A549 (cell line): ENCODE data around the gene CUX1. TPM values are rescaled to one million over a fixed set of nuclear protein-coding genes. Genes with fewer than 3 reads are reported as not detected.

Experiments
- ATAC-seq, 2 experiments: fragments of 200-7000 bp in 1 of 2; fragments of >200 bp in 1 of 2; cut with Nextera tagmentation in 1 of 2; cut with Tn5 transposase in 1 of 2; 3 replicates each; pipeline versions ENCODE4 v1.8.0 to v1.9.1; 2018 to 2020; ENCODE audit warnings: mild to moderate bottlenecking in 1 of 2, moderate library complexity in 1 of 2
- CTCF ChIA-PET: fragments of 300-600 bp; sonication (Branson Sonifier 250); formaldehyde crosslinking; extraction: SDS; loops from one replicate; lab custom pipeline; 2021; ENCODE audit warnings: antibody characterized with exemption, inconsistent platforms; lab: Yijun Ruan, JAX
- POLR2A ChIA-PET: fragments of 350-600 bp; formaldehyde crosslinking; extraction: SDS; loops from one replicate; lab custom pipeline; 2021; ENCODE audit warnings: antibody characterized with exemption, inconsistent platforms; lab: Yijun Ruan, JAX
- DNase-seq, 2 experiments: peaks; one replicate each; pipeline versions ENCODE4 v3.0.0 to v3.0.0-alpha.2; 2011 to 2016; ENCODE audit warnings: low read depth in 1 of 2, low spot score in 1 of 2
- FAIRE-seq: peaks from 2 replicates; lab custom pipeline; 2011; peaks lifted over from hg19 to GRCh38; lab: Jason Lieb, UNC
- H3K27ac ChIP-seq, 2 experiments: fragments of >200 bp; sonication (Bioruptor Twin); formaldehyde crosslinking; 3 replicates each; pipeline ENCODE4 v1.5.1; 2016 to 2017
- H3K4me1 ChIP-seq: fragments of >200 bp; sonication (Bioruptor Twin); formaldehyde crosslinking; 3 replicates; pipeline ENCODE4 v1.6.1; 2016
- H3K4me2 ChIP-seq: fragments of >200 bp; sonication (Bioruptor Twin); formaldehyde crosslinking; 3 replicates; pipeline ENCODE4 v1.6.1; 2016
- H3K4me3 ChIP-seq: fragments of >200 bp; sonication (Bioruptor Twin); formaldehyde crosslinking; 3 replicates; pipeline ENCODE4 v1.5.1; 2016
- H3K9me3 ChIP-seq: fragments of >200 bp; sonication (Bioruptor Twin); formaldehyde crosslinking; 3 replicates; pipeline ENCODE4 v1.6.1; 2016
- CBX8 ChIP-seq: fragments of 200-600 bp; sonication (generic); IDR thresholded peaks from 2 replicates; pipeline ENCODE4 v1.6.1; 2016
- EHMT2 ChIP-seq: fragments of 200-600 bp; sonication (generic); IDR thresholded peaks from 2 replicates; pipeline ENCODE4 v1.6.1; 2016; ENCODE audit warnings: antibody characterized with exemption, low read depth, mild to moderate bottlenecking, moderate library complexity
- EP300 ChIP-seq, 2 experiments: fragments of >200 bp; sonication (Bioruptor Twin); formaldehyde crosslinking; IDR thresholded peaks; 2 replicates in 1 of 2; 3 replicates in 1 of 2; pipeline ENCODE4 v1.6.1; 2016 to 2017
- ESRRA ChIP-seq: fragments of 150-350 bp; IDR thresholded peaks from 2 replicates; pipeline ENCODE4 v1.6.1; 2014; ENCODE audit warnings: mild to moderate bottlenecking, low read length, borderline replicate concordance
- FOSL2 ChIP-seq, 2 experiments: fragments of 450-650 bp in 1 of 2; fragments of >200 bp in 1 of 2; sonication (Bioruptor Twin) in 1 of 2; formaldehyde crosslinking; IDR thresholded peaks; 2 replicates each; pipeline versions ENCODE4 v1.5.0 to v1.6.1; 2016 to 2020; ENCODE audit warnings: mild to moderate bottlenecking in 1 of 2, moderate library complexity in 1 of 2
- HOXB13 ChIP-seq: fragments of 250-450 bp; sonication (Bioruptor Pico); IDR thresholded peaks from 2 replicates; pipeline ENCODE4 v1.5.0; 2020; ENCODE audit warnings: low read depth, mild to moderate bottlenecking, moderate library complexity
- JUNB ChIP-seq: fragments of >200 bp; sonication (Bioruptor Twin); formaldehyde crosslinking; IDR thresholded peaks from 2 replicates; pipeline ENCODE4 v1.6.1; 2016
- KDM1A ChIP-seq: fragments of 200-600 bp; sonication (generic); IDR thresholded peaks from 2 replicates; pipeline ENCODE4 v1.6.1; 2016; ENCODE audit warnings: low read depth, mild to moderate bottlenecking
- MAFK ChIP-seq: fragments of 450-650 bp; IDR thresholded peaks from 2 replicates; pipeline ENCODE4 v1.6.1; 2014; ENCODE audit not compliant: partially characterized antibody
- MAZ ChIP-seq: fragments of 150-350 bp; IDR thresholded peaks from 2 replicates; pipeline ENCODE4 v1.6.1; 2014; ENCODE audit warnings: antibody characterized with exemption, low read depth, low read length, borderline replicate concordance
- NFE2L2 ChIP-seq: fragments of 150-350 bp; conservative IDR thresholded peaks from 2 replicates; pipeline ENCODE4 v1.6.1; 2014; ENCODE audit warnings: low read length
- NR3C1 ChIP-seq: fragments of >200 bp; sonication (Bioruptor Twin); formaldehyde crosslinking; IDR thresholded peaks from 3 replicates; pipeline ENCODE4 v1.6.1; 2017
- PBX3 ChIP-seq: IDR thresholded peaks from 2 replicates; pipeline ENCODE4 v1.6.1; 2012
- PHF8 ChIP-seq: fragments of 200-600 bp; sonication (generic); IDR thresholded peaks from 2 replicates; pipeline ENCODE4 v1.6.1; 2016; ENCODE audit warnings: low read depth, mild to moderate bottlenecking, antibody characterized with exemption, moderate library complexity, borderline replicate concordance
- POLR2A ChIP-seq: IDR thresholded peaks from 2 replicates; pipeline ENCODE4 v1.6.1; 2012; ENCODE audit warnings: mild to moderate bottlenecking, low read length
- RAD21 ChIP-seq, 2 experiments: fragments of >200 bp in 1 of 2; sonication (Bioruptor Twin) in 1 of 2; formaldehyde crosslinking in 1 of 2; IDR thresholded peaks in 1 of 2; conservative IDR thresholded peaks in 1 of 2; 2 replicates in 1 of 2; 3 replicates in 1 of 2; pipeline ENCODE4 v1.6.1; 2012 to 2018; ENCODE audit warnings: inconsistent platforms in 1 of 2
- RARB ChIP-seq: fragments of 250-450 bp; sonication (Bioruptor Pico); IDR thresholded peaks from 2 replicates; pipeline ENCODE4 v1.8.0; 2021; ENCODE audit warnings: mild to moderate bottlenecking, moderate library complexity
- RCOR1 ChIP-seq: fragments of 150-350 bp; IDR thresholded peaks from 2 replicates; pipeline ENCODE4 v1.6.1; 2014; ENCODE audit warnings: antibody characterized with exemption, low read length, low read depth
- RFX5 ChIP-seq: fragments of 450-650 bp; IDR thresholded peaks from 2 replicates; pipeline ENCODE4 v1.7.1; 2014; ENCODE audit warnings: antibody characterized with exemption, mild to moderate bottlenecking, moderate library complexity
- SREBF2 ChIP-seq: fragments of 450-650 bp; IDR thresholded peaks from 2 replicates; pipeline ENCODE4 v1.6.1; 2014; ENCODE audit warnings: mild to moderate bottlenecking, moderate library complexity
- TP53 ChIP-seq: fragments of 250-450 bp; sonication (Bioruptor Pico); IDR thresholded peaks from 2 replicates; pipeline ENCODE4 v1.5.0; 2021; ENCODE audit warnings: mild to moderate bottlenecking, moderate library complexity
- ZFP36 ChIP-seq: fragments of 450-650 bp; IDR thresholded peaks from 2 replicates; pipeline ENCODE4 v1.6.1; 2014; ENCODE audit warnings: borderline replicate concordance; ENCODE audit not compliant: partially characterized antibody
- ZSCAN20 ChIP-seq: fragments of 250-450 bp; sonication (Bioruptor Pico); IDR thresholded peaks from 2 replicates; pipeline ENCODE4 v1.8.0; 2022; ENCODE audit warnings: mild to moderate bottlenecking, moderate library complexity
- WGBS: methylation state at CpG from one replicate; pipeline ENCODE4 v1.1.6; 2017; ENCODE audit errors: missing lambda C conversion rate; 5-methylcytosine and 5-hydroxymethylcytosine counted together
- polyA plus RNA-seq, 4 experiments: library from polyadenylated mRNA; depleted of rRNA in 3 of 4; stranded (reverse); fragments of >200 nt; fragmentation: RNase III in 1 of 4; extraction: RNeasy Plus Mini Kit Qiagen cat#74134 plus additional on column Dnase treatment in 1 of 4; gene quantifications; 2 replicates in 3 of 4; 3 replicates in 1 of 4; pipeline ENCODE4 v1.2.3, GENCODE V29; 2011 to 2017
- TF ChIP-seq, protein P1 (sequence below): fragments of 200-600 bp; sonication (generic); IDR thresholded peaks from 2 replicates; pipeline ENCODE4 v1.6.1; 2016; ENCODE audit warnings: antibody characterized with exemption, mild to moderate bottlenecking, moderate library complexity
- TF ChIP-seq, protein P2 (sequence below): fragments of >200 bp; sonication (Bioruptor Twin); formaldehyde crosslinking; IDR thresholded peaks from 3 replicates; pipeline ENCODE4 v1.6.1; 2016
- TF ChIP-seq, protein P3 (sequence below): fragments of 250-450 bp; sonication (Bioruptor Pico); IDR thresholded peaks from 2 replicates; pipeline ENCODE4 v1.5.0; 2021; ENCODE audit warnings: mild to moderate bottlenecking, moderate library complexity, borderline replicate concordance
- TF ChIP-seq, protein P4 (sequence below): IDR thresholded peaks from 2 replicates; pipeline ENCODE4 v1.6.1; 2012

The CUX1 gene
- polyA plus RNA-seq, 2 of the 4 experiments (the other 2 are of a cell fraction), result 32.7 to 33.4 TPM

- H3K27ac ChIP-seq, result peak overlapping the region in 1 of 2 experiments; percentile 13; a peak in 1 of 6 replicates
- H3K4me3 ChIP-seq, result no peak overlapping the region
- CTCF ChIA-PET, result interaction anchor here (1.2 to 2.1 kb wide), 2 partner anchors 9 to 10 kb away, joined by 3 to 4 read pairs; no protein-coding TSS in a partner anchor
- no peaks in the 10 kb centered on the region for H3K9me3 ChIP-seq
- H3K4me1 ChIP-seq, result peaks cover 1% of the 10 kb centered on the region; the same call in 1 of the 3 replicates
- DNase-seq (no peak), ATAC-seq (no peak), FAIRE-seq (no peak)
- no peak for TF ChIP-seq RFX5
- TF ChIP-seq NFE2L2, result no peak
- no peak for TF ChIP-seq EHMT2
- TF ChIP-seq PBX3, result no peak
- TF ChIP-seq NR3C1, result no peak
- TF ChIP-seq PHF8, result no peak
- no peak for TF ChIP-seq POLR2A
- no peak for TF ChIP-seq RAD21 (conservative IDR thresholded peaks at IDR 0.05 in 1 of 2, IDR thresholded peaks at IDR 0.05 in 1 of 2)
- no peak for TF ChIP-seq CBX8
- TF ChIP-seq FOSL2 (IDR thresholded peaks at IDR 0.05), result no peak
- TF ChIP-seq FOSL2 (CRISPR knock-in tag; IDR thresholded peaks at IDR 0.05), result no peak
- no peak for TF ChIP-seq MAFK
- TF ChIP-seq HOXB13 (CRISPR knock-in tag), result no peak
- 98% methylated on average over 17 of the region's 17 CpGs for WGBS
- POLR2A ChIA-PET, result no interaction called here
- no peak overlapping the region for H3K4me2 ChIP-seq
These were observed 87.9 kb downstream of the CUX1 start for GRCh38 chr7:101905203-101905865.

DNA sequence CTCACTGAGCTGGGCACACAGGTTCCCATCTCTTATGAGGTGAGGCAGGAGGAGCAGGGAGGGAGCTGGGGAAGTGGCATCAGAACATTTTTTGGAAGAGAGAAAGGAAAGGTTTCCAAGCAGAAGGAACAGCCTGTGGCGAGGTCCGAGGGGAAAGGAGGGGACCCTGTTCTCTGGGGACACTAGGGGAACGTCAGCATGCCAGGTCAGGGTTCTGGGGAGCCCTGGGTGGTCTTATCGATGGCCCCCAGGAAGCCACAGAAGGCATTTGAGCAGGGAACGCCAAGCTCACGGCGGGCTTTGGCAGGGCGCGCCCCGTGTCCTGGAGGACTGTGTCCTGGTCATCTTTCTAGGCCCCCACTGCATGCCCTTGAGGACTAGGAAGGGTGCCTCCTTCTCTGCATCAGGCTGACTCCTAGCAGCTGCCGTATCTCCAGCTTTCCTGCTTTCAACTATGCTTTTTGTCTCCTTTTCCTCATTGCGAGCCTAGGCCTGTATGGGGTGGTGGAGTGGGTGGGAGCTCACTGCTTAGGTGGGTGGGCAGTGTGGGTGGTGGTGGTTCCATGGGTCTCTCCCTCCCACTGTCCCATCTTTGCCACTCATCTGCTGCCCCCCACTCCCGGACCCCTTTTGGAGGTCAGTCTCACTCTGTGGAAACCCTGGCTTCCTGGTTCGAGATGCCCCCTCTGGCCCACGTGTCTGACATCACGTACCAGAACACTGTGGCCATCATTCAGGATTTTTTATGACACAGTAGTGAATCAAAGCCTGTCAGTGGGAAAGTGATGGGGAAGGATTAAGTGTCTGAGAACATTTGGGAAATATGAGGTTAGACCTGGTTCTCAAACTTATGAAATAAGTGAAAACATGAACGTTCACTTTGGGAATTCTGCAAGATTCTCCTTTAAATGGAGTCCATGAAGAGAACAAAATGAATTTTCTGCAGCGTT lies 89.1 kb downstream of the CUX1 start:
- ChIA-PET CTCF (interaction anchor here (1.2 to 2.1 kb wide), 2 partner anchors 9 to 10 kb away, joined by 3 to 4 read pairs; no protein-coding TSS in a partner anchor), POLR2A (no interaction called here)
- WGBS, result 93% methylated on average over 18 of the region's 18 CpGs
- FAIRE-seq (no peak), ATAC-seq (no peak; a peak in 1 of 6 replicates), DNase-seq (no peak)
- Histone ChIP-seq H3K4me3 (no peak overlapping the region), H3K4me1 (no peaks in the 10 kb centered on the region; the same call in 1 of the 3 replicates), H3K9me3 (no peaks in the 10 kb centered on the region), H3K27ac (peak overlapping the region in 1 of 2 experiments; percentile 29; a peak in 1 of 6 replicates), H3K4me2 (no peak overlapping the region)
- TF ChIP-seq PHF8 (no peak), FOSL2 (IDR thresholded peaks at IDR 0.05) (no peak), FOSL2 (CRISPR knock-in tag; IDR thresholded peaks at IDR 0.05) (no peak), SREBF2 (no peak), RCOR1 (no peak), ZSCAN20 (CRISPR knock-in tag) (no peak), RARB (CRISPR knock-in tag) (no peak), JUNB (no peak), MAZ (no peak), ESRRA (no peak), EP300 (IDR thresholded peaks at IDR 0.05) (no peak), ZFP36 (no peak), NFE2L2 (no peak), RFX5 (no peak), KDM1A (no peak), TP53 (no peak)
- TF ChIP-seq, protein P1, sequence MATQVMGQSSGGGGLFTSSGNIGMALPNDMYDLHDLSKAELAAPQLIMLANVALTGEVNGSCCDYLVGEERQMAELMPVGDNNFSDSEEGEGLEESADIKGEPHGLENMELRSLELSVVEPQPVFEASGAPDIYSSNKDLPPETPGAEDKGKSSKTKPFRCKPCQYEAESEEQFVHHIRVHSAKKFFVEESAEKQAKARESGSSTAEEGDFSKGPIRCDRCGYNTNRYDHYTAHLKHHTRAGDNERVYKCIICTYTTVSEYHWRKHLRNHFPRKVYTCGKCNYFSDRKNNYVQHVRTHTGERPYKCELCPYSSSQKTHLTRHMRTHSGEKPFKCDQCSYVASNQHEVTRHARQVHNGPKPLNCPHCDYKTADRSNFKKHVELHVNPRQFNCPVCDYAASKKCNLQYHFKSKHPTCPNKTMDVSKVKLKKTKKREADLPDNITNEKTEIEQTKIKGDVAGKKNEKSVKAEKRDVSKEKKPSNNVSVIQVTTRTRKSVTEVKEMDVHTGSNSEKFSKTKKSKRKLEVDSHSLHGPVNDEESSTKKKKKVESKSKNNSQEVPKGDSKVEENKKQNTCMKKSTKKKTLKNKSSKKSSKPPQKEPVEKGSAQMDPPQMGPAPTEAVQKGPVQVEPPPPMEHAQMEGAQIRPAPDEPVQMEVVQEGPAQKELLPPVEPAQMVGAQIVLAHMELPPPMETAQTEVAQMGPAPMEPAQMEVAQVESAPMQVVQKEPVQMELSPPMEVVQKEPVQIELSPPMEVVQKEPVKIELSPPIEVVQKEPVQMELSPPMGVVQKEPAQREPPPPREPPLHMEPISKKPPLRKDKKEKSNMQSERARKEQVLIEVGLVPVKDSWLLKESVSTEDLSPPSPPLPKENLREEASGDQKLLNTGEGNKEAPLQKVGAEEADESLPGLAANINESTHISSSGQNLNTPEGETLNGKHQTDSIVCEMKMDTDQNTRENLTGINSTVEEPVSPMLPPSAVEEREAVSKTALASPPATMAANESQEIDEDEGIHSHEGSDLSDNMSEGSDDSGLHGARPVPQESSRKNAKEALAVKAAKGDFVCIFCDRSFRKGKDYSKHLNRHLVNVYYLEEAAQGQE, result no peak
- TF ChIP-seq, protein P2, sequence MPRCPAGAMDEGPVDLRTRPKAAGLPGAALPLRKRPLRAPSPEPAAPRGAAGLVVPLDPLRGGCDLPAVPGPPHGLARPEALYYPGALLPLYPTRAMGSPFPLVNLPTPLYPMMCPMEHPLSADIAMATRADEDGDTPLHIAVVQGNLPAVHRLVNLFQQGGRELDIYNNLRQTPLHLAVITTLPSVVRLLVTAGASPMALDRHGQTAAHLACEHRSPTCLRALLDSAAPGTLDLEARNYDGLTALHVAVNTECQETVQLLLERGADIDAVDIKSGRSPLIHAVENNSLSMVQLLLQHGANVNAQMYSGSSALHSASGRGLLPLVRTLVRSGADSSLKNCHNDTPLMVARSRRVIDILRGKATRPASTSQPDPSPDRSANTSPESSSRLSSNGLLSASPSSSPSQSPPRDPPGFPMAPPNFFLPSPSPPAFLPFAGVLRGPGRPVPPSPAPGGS, result no peak
- TF ChIP-seq, protein P3, sequence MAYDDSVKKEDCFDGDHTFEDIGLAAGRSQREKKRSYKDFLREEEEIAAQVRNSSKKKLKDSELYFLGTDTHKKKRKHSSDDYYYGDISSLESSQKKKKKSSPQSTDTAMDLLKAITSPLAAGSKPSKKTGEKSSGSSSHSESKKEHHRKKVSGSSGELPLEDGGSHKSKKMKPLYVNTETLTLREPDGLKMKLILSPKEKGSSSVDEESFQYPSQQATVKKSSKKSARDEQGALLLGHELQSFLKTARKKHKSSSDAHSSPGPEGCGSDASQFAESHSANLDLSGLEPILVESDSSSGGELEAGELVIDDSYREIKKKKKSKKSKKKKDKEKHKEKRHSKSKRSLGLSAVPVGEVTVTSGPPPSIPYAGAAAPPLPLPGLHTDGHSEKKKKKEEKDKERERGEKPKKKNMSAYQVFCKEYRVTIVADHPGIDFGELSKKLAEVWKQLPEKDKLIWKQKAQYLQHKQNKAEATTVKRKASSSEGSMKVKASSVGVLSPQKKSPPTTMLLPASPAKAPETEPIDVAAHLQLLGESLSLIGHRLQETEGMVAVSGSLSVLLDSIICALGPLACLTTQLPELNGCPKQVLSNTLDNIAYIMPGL (CRISPR knock-in tag), result no peak
- TF ChIP-seq, protein P4, sequence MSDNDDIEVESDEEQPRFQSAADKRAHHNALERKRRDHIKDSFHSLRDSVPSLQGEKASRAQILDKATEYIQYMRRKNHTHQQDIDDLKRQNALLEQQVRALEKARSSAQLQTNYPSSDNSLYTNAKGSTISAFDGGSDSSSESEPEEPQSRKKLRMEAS, result no peak
